Renal cortex interstitium (tissue), 15 donors: ENCODE measurements around the gene RHOC. TPM values are rescaled to one million over a fixed set of nuclear protein-coding genes. Genes with fewer than 3 reads are reported as not detected.
A peak's percentile ranks its signal among the peaks of the same experiment; 100 is the strongest.
"Not testable (repeated sequence)": the region's sequence is repeated elsewhere in the genome, so short reads cannot be mapped to it uniquely, and the experiment has no call there.

ENCODE experiments used
- DNase-seq, 11 donors: peaks; one replicate each; pipeline ENCODE4 v3.0.0-alpha.2; 2013; ENCODE audit warnings: low read depth in 9 of 11, low spot score in 4 of 11; ENCODE audit errors: extremely low read depth in 1 of 11
- long read RNA-seq, 16 experiments: transcript quantifications; one replicate each; lab custom pipeline, GENCODE V29; 2026
- polyA plus RNA-seq, 3 donors: library from polyadenylated mRNA; unstranded; fragments of 120-200 nt; gene quantifications; one replicate each; pipeline ENCODE4 v1.2.1, GENCODE V29; 2013; ENCODE audit not compliant: insufficient read length in 3 of 3

The RHOC gene
- 100 to 1,000 TPM; 191 to 248 (median 214) TPM for polyA plus RNA-seq
- long read RNA-seq, donor 1, transcript RHOC-202 (6 exons, 1,418 nt), result minor isoform, 16 of 66 reads
- long read RNA-seq, donor 1, transcript RHOC-208 (5 exons, 1,355 nt), result major isoform, 22 of 66 reads
- long read RNA-seq, donor 1, partial matches to known transcripts, result 25 of 66 reads
- long read RNA-seq, donor 1, other reads (novel, unspliced or antisense), result 0 of 66 reads
- long read RNA-seq, donor 2, transcript RHOC-202 (6 exons, 1,418 nt), result minor isoform, 30 of 90 reads
- long read RNA-seq, donor 2, transcript RHOC-208 (5 exons, 1,355 nt), result major isoform, 38 of 90 reads
- long read RNA-seq, donor 2, partial matches to known transcripts, result 20 of 90 reads
- long read RNA-seq, donor 2, other reads (novel, unspliced or antisense), result 0 of 90 reads
- long read RNA-seq, donor 3, transcript RHOC-208 (5 exons, 1,355 nt), result major isoform, 57 of 142 reads
- long read RNA-seq, donor 3, transcript RHOC-202 (6 exons, 1,418 nt), result minor isoform, 39 of 142 reads
- long read RNA-seq, donor 3, partial matches to known transcripts, result 44 of 142 reads
- long read RNA-seq, donor 3, other reads (novel, unspliced or antisense), result 0 of 142 reads
- long read RNA-seq, donor 4, transcript RHOC-202 (6 exons, 1,418 nt), result minor isoform, 31 of 85 reads
- long read RNA-seq, donor 4, transcript RHOC-208 (5 exons, 1,355 nt), result major isoform, 35 of 85 reads
- long read RNA-seq, donor 4, partial matches to known transcripts, result 18 of 85 reads
- long read RNA-seq, donor 4, other reads (novel, unspliced or antisense), result 0 of 85 reads
- long read RNA-seq, donor 5, result 0 reads
- long read RNA-seq, donor 6, transcript RHOC-202 (6 exons, 1,418 nt), result minor isoform, 23 of 90 reads
- long read RNA-seq, donor 6, transcript RHOC-208 (5 exons, 1,355 nt), result major isoform, 44 of 90 reads
- long read RNA-seq, donor 6, partial matches to known transcripts, result 21 of 90 reads
- long read RNA-seq, donor 6, other reads (novel, unspliced or antisense), result 0 of 90 reads
- long read RNA-seq, donor 7, transcript RHOC-202 (6 exons, 1,418 nt), result minor isoform, 35 of 140 reads
- long read RNA-seq, donor 7, transcript RHOC-208 (5 exons, 1,355 nt), result major isoform, 63 of 140 reads
- long read RNA-seq, donor 7, partial matches to known transcripts, result 36 of 140 reads
- long read RNA-seq, donor 7, other reads (novel, unspliced or antisense), result 0 of 140 reads
- long read RNA-seq, donor 8, transcript RHOC-202 (6 exons, 1,418 nt), result minor isoform, 63 of 201 reads
- long read RNA-seq, donor 8, transcript RHOC-208 (5 exons, 1,355 nt), result major isoform, 75 of 201 reads
- long read RNA-seq, donor 8, partial matches to known transcripts, result 58 of 201 reads
- long read RNA-seq, donor 8, other reads (novel, unspliced or antisense), result 0 of 201 reads
- long read RNA-seq, donor 9, transcript RHOC-202 (6 exons, 1,418 nt), result minor isoform, 33 of 98 reads
- long read RNA-seq, donor 9, transcript RHOC-208 (5 exons, 1,355 nt), result major isoform, 38 of 98 reads
- long read RNA-seq, donor 9, partial matches to known transcripts, result 26 of 98 reads
- long read RNA-seq, donor 9, other reads (novel, unspliced or antisense), result 0 of 98 reads
- long read RNA-seq, donor 10, transcript RHOC-208 (5 exons, 1,355 nt), result major isoform, 50 of 105 reads
- long read RNA-seq, donor 10, transcript RHOC-202 (6 exons, 1,418 nt), result minor isoform, 32 of 105 reads
- long read RNA-seq, donor 10, partial matches to known transcripts, result 21 of 105 reads
- long read RNA-seq, donor 10, other reads (novel, unspliced or antisense), result 0 of 105 reads
- long read RNA-seq, donor 11, transcript RHOC-202 (6 exons, 1,418 nt), result minor isoform, 24 of 85 reads
- long read RNA-seq, donor 11, transcript RHOC-208 (5 exons, 1,355 nt), result major isoform, 32 of 85 reads
- long read RNA-seq, donor 11, partial matches to known transcripts, result 24 of 85 reads
- long read RNA-seq, donor 11, other reads (novel, unspliced or antisense), result 0 of 85 reads
- long read RNA-seq, donor 12, transcript RHOC-202 (6 exons, 1,418 nt), result minor isoform, 12 of 64 reads
- long read RNA-seq, donor 12, transcript RHOC-208 (5 exons, 1,355 nt), result major isoform, 20 of 64 reads
- long read RNA-seq, donor 12, partial matches to known transcripts, result 32 of 64 reads
- long read RNA-seq, donor 12, other reads (novel, unspliced or antisense), result 0 of 64 reads
- long read RNA-seq, donor 13, transcript RHOC-208 (5 exons, 1,355 nt), result major isoform, 67 of 178 reads
- long read RNA-seq, donor 13, transcript RHOC-202 (6 exons, 1,418 nt), result minor isoform, 60 of 178 reads
- long read RNA-seq, donor 13, partial matches to known transcripts, result 41 of 178 reads
- long read RNA-seq, donor 13, other reads (novel, unspliced or antisense), result 6 of 178 reads
- long read RNA-seq, donor 14, transcript RHOC-208 (5 exons, 1,355 nt), result major isoform, 43 of 94 reads
- long read RNA-seq, donor 14, transcript RHOC-202 (6 exons, 1,418 nt), result minor isoform, 34 of 94 reads
- long read RNA-seq, donor 14, partial matches to known transcripts, result 16 of 94 reads
- long read RNA-seq, donor 14, other reads (novel, unspliced or antisense), result 0 of 94 reads
- long read RNA-seq, donor 15, transcript RHOC-208 (5 exons, 1,355 nt), result major isoform, 17 of 26 reads
- long read RNA-seq, donor 15, transcript RHOC-202 (6 exons, 1,418 nt), result minor isoform, 9 of 26 reads
- long read RNA-seq, donor 15, partial matches to known transcripts, result 0 of 26 reads
- long read RNA-seq, donor 15, other reads (novel, unspliced or antisense), result 0 of 26 reads
- long read RNA-seq, donor 16, transcript RHOC-208 (5 exons, 1,355 nt), result minor isoform, 79 of 304 reads
- long read RNA-seq, donor 16, transcript RHOC-202 (6 exons, 1,418 nt), result major isoform, 83 of 304 reads
- long read RNA-seq, donor 16, partial matches to known transcripts, result 132 of 304 reads
- long read RNA-seq, donor 16, other reads (novel, unspliced or antisense), result 8 of 304 reads

DNA sequence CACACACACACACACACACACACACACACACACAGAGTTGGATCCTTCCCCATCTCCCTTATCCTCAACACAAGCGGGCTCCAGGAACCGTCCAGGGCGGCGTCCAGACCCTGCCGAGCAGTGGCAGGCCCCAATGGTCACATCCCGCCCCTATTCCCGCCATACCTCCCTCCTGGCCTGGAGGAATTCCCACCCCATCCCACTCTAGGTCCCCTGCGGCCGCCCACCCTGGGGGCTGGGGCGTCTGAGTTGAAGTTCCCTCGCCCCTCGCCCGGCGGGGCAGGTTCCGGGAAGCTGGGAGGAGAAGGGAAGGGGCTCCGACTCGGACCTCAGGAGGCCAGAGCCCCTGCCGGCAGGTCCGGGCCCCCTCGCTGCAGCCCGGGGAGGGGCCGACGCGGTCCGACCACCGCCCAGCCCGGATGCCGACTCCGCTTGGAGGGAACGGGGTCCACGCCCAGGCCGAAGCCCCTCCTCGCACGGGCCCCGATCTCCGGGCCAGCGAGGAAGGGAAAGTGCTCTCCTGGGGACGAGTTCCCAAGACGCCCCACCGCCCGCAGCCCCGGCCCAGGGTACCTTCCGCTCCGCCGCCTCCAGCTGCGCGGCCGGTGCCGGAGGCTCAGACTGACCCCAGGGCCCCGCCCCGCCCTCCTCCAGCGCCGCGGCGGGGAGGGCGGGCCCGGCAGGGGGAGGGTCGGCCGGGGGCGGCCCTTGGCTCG lies at the start of gene RHOC:
RHOC (minus strand) TSS at position 623 of the 716 bp plus-strand sequence. CDS start 3,328 bp downstream, outside the sequence.
- DNase-seq, result peak in 2 of 11 donors; percentile 68 to 73

DNA sequence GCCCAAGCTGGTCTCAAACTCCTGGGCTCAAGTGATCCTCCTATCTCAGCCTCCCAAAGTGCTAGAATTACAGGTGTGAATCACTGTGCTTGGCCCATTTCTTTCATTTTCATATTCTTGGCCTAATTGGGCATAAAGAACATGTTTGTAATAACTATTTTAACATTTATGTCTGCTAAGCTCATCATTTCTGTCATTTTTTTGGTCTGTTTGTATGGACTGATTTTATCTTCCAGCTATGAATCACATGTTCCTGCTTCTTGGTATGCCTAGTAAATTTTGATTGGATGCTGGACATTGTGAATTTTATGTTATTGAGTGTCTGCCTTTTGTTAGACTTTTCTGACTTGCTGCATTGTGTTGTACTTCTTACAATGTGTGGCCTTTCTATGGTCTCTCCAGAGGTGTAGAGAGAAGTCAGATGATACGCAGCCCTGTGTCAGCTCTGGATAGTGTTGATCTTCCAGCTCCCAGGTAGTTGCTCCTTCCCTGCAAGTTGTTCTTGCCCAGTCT lies 47.2 kb upstream of the RHOC start:
- no peak for DNase-seq

DNA sequence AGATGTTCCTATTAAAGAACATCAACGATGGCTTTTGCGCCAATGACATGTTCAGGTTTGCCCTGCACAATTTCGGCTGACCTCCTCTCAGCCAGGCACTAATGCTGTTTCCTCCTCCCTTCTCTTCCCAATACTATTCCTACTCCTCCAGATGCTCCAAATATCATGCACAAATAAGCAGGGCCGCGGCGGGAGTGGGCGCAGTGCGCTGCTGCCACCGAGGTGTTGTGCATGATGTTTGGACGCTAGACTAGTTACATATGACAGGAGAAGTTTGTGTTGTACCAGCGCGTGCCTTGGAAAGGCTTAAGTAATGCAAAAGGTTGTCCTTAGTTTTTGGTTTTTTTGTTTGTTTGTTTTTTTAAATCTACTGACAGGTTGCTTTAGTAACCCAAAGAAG lies 41.5 kb upstream of the RHOC start:
- DNase-seq, result no peak

DNA sequence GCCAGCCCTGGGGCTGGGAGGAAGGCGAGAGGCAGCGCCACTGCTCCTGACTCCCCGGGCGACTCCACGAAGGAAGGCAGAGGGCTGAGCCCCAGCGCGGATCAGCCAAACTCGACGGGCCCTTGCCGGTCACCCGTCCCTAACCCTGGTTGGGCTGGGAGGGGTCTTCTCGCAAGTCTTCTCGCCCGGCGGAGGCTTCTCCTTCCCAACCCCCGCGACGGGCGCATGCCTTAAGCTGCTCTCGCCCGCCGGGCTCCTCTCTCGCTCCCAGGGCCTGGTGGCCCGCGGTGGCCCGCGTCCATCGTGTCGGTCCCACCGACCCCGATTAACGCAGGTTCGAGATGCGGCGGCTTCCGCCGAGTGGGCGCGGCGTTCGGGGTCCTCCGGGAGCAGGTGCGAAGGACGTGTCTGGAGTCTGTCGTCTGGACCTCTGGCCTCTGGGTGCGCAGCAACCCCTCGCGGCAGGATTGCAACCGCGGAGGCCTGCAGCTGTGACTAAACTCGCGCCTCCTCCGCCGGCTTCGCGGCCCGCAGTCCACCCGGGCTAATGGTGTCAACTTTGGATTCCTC lies 37.2 kb upstream of the RHOC start:
- DNase-seq, result peak in 3 of 11 donors; percentile 33 to 38 (median 34)

DNA sequence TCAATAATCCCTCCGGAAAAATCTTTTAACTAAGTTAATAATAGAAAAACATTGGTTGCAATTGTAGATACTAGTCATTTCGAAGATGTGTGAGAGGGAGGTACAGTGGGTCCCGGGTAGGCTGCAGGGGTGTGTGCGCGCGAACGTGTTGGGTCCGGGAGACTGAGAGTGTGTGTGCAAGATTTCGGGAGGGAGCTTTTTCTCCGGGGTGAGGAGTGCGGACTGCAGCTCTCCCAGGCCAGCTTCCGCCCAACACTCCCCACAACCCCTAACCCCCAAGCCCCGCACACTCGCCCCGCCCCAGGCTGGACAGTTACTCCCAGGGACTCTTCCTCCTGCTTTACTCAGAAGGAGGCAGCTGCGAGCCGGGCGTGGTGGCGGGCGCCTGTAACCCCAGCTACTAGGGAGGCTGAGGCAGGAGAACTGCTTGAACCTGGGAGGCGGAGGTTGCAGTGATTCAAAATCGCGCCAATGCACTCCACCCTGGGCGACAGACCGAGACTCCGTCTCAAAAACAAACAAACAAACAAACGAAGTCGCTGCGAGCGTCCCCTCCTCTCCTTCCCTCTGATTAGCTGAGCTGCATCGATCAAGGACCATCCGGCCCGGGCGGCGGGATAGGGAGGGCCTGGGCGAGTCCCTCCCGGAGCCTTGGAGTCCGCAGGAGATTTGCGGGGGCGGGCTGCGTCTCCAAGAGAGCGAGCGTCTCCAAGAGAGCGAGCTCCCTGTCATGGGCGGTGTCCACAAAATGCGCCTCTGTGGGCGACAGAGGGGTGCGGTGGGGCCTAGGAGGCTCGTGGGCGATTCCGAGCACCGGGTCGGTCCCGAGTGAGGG lies 36.5 kb upstream of the RHOC start:
- no peak for DNase-seq

DNA sequence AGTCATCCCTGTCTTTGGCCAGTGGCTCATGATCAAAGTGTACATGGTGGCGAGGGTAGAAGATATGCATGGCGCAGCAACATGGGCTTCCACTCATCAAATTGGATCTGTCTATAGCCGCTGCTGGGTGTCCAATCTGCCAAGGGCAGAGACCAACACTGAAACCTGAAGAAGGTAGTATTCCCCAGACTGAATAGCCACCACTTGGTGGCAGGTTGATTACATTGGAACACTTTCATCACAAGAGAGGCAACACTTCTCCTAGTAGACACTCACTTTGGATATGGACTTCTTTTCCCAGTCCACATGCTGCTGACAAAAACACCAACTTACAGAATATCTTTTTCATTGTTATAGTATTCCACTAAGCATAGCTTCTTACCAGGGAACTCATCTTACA lies 30.6 kb upstream of the RHOC start:
- no peak for DNase-seq

DNA sequence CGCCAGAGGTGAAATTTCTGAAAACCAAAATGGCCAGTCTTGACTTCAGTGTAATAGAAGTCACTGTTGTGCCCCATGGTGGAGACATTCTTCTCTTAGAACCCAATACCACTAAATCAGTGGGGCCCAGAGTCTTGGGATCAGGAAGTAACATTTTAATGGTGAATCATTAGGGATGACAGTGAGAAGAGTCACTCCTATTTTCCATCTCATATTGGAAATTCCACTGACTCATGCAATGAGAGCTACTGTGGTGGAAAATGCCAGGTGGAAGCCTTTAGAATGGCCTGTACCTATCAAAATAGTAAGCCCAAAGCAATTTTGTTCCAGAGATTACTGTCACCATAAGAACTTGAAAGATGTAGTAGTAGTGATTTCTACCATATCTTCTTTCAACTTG lies 28.8 kb upstream of the RHOC start:
- DNase-seq, result no peak

DNA sequence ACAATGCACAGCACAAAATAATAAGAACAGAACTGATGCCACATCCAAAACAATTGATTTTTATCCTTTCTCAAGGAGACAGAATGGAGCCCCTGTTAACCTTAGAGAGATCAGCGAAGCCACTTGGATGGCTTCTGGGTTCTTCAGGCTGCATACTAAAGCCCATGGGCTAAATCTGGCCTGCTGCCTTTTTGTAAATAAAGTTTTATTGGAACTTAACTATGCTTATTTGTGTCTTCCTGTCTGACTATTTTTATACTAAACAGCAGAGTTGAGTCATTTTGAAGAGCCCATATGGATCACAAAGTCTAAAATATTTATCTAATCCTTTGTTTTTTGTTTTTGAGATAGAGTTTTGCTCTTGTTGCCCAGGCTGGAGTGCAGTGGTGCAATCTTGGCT lies 24.5 kb upstream of the RHOC start:
- DNase-seq, result no peak

DNA sequence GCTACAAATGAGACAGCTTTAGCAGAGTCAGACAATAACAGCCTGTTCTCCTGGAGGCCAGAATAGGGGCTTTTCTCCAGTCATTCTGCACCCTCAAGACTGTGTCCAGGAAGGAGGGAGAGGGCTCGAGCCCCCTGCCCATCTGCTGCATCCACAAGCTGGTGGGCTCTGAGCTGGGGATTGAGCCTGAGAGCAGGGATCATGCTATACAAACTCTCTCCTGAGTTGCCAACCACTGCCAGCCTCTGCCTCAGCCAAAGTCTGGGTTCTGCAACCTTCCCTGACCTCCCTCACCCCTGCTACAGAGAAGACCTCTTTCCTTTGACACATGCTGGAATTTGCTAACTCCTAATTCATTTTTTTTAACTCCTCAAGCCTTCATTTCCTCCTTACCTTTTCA lies 23.0 kb upstream of the RHOC start:
- no peak for DNase-seq

DNA sequence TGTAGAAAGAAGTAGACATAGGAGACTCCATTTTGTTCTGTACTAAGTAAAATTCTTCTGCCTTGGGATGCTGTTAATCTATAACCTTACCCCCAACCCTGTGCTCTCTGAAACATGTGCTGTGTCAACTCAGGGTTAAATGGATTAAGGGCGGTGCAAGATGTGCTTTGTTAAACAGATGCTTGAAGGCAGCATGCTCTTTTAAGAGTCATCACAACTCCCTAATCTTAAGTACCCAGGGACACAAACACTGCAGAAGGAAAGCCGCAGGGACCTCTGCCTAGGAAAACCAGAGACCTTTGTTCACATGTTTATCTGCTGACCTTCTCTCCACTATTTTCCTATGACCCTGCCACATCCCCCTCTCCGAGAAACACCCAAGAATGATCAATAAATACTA lies 22.1 kb upstream of the RHOC start:
- not testable (repeated sequence) for DNase-seq

DNA sequence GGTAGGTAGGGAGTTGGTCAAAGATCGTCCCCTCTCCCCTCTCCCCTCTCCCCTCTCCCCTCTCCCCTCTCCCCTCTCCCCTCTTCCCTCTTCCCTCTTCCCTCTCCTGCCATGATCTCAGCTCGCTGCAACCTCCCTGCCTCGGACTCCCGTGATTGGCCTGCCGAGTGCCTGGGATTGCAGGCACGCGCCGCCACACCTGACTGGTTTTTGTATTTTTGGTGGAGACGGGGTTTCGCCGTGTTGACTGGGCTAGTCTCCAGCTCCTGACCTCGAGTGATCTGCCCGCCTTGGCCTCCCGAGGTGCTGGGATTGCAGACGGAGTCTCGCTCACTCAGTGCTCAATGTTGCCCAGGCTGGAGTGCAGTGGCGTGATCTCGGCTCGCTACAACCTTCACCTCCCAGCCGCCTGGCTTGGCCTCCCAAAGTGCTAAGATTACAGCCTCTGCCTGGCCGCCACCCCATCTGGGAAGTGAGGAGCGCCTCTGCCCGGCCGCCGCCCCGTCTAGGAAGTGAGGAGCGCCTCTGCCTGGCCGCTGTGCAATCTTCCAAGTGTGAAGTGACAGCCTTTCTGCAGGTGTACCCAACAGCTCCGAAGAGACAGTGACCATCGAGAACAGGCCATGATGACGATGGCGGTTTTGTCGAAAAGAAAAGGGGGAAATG lies 21.5 kb upstream of the RHOC start:
- DNase-seq, result not testable (repeated sequence)

DNA sequence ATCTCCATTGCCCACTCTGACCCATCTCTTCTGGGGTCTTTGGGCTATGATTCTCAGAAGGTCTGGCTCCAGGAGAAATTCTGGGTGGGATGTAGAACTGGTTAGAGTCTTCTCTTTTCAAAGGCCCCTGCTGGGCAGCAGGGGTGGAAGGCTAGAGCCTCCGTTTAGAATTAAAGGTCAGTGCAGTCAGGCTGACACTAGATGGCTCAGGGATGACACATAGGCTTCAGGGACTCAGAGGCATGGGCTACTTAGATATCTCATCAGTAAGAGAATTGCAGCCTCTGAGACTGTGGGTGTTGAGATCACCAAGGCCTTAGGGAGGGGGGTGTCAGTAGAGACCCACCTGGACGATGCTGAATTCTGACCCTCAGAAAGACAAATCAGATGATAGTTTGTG lies 20.8 kb upstream of the RHOC start:
- DNase-seq, result no peak

DNA sequence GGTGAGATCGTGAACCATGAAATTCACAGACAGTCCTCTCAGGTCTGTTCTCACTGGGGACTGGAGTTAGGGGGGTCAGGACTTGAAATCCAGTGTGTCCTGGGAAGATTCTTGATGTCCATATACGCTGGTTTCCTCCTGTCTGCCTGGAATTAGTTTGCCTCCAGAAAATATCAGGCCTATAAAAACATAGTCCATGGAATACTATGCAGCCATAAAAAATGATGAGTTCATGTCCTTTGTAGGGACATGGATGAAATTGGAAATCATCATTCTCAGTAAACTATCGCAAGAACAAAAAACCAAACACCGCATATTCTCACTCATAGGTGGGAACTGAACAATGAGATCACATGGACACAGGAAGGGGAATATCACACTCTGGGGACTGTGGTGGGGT lies 17.3 kb upstream of the RHOC start:
- DNase-seq, result not testable (repeated sequence)

DNA sequence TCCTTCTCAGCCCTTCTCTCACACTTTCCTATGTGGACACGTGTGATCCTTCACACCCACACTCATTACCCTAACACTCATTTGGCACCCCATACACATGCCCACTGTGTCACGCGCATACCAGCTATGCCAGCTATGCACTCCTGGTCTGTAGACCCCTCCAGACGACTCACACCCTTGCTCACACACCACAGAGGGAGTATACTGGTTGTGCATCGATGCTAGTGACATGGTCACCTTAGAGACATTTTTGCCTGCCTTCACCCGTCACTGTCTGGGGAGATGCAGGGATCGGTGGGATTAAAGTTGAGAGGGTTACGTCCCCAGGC lies 16.5 kb upstream of the RHOC start:
- no peak for DNase-seq
